Smooth muscle cell of the brain vasculature (primary cell): ENCODE results near the gene SPATS2.

ENCODE experiments used
- DNase-seq: peaks from one replicate; pipeline ENCODE4 v3.0.0-alpha.2; 2012; ENCODE audit warnings: low read depth, low spot score

The SPATS2 gene

DNA sequence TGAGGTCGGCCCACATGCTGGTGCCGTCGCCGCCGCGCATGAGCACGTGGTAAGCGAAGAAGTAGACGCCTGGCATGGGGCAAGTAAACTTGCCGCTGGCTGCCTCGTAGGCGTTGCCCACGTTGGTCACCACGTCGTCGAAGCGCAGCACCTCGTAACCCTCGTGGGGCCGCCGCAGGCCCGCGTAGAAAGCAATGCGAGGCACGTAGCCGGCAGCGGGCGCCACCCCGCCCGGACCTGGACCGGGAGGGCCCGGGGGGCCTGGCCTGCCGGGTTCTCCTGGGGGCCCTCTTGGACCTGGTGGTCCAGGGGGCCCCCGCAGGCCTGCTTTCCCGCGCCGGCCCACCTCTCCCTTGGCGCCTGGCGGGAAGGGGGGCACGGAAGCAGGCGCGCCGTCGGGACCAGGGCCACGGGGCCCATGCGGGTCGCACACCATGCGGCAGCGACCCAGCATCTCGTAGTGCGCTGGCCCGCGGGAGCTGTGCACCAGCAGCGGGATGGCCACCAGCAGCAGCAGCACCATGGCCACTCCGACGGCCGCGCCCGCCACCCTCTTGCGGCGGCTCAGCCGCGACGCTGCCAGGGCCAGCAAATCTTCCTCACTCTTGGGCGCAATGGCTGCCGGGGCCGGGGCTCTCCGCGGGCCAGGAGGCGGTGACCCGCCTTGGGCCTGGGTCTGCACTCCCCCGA lies 31.2 kb upstream of the SPATS2 start:
- no peak for DNase-seq

DNA sequence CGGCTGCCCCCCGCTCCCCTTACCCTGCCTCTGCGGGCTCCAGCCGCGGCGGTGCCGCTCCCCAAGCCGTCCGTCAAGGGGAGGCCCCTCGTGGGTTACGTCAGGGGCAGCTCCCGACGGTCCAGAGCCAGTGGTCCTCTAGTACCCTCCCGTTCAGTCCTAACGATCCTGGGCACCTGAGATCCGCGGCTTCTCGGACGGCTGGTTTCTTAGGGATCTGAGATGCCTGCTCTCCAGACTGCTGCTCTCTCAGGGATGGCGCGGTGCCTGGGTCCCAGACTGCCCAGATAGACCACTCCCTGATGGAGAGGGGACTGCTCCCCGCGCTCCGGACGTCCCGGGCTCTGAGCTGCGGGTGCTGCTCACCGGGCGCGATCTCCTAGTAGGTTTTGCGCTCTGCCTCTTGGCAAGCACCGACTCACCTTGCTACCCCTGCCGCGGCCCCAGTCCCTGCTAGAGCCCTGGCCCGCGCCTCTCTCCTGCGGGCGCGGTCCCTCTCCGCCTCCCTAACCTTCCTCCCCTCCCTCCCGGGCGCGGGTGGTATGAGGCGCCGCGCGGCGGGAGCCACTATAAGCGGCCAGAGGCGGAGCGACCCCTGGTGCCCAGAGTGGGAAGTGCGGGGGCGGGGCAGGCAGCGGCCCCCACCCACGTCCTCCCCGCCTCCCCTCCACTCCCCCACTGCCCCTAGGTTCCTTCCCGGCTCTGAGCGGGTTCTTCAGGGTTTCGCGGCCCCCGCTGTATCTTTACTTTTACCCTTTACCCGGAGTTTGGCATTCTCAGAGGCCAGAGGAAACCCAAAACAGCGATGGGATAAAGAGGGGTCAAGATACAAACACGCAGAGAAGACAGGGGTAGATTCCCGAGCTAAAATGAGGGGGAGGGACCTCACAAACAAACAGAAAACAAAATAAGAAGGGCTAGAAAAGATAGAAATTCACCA lies 30.3 kb upstream of the SPATS2 start, which contains the start of gene C1QL4:
Gene C1QL4 (minus strand): TSS at position 544 of the 940 bp plus-strand sequence. CDS start 711 bp downstream, outside the sequence.
- no peak for DNase-seq

GRCh38 chr12:49338830-49339463 lies 28.3 kb upstream of the SPATS2 start:
- no peak for DNase-seq

DNA sequence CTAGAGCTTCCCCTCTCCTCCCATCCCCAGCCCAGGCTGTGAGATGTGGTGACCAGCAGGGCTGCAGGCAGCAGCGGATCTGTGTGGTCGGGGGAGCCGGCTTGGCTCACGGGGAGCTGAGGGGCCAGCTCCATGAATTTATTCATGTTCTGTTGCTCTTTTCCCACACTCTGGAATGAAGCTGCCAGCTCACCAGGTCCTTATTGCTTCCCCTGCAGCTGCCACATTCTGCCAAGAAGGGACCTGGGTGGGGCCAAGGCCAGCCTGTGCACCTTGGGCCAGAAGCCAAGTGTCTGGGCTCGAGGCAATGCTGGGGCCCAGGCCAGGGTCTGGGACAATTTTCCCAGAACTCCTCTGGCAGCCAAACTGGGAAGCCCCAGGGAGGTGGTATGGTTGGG lies 27.8 kb upstream of the SPATS2 start:
- no peak for DNase-seq

- no peak for DNase-seq
These were observed 27.0 kb upstream of the SPATS2 start for GRCh38 chr12:49340095-49340870.

GRCh38 chr12:49340971-49341776 lies 26.1 kb upstream of the SPATS2 start:
- no peak for DNase-seq

DNA sequence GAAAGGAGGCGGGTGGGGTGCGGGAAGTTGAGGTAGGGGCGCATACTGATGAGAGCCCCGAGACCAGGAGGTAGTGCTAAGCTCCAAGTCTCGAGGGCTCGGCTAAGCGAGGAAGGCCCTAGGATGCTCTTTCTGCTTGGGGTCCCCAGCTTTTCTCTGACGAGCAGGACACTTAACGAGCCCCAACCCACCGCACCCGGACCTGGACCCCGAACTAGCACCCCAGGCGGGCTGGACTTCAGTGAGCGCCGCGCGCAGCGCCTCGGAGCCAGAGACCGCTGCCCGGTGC lies 25.5 kb upstream of the SPATS2 start:
- DNase-seq: no peak

DNA sequence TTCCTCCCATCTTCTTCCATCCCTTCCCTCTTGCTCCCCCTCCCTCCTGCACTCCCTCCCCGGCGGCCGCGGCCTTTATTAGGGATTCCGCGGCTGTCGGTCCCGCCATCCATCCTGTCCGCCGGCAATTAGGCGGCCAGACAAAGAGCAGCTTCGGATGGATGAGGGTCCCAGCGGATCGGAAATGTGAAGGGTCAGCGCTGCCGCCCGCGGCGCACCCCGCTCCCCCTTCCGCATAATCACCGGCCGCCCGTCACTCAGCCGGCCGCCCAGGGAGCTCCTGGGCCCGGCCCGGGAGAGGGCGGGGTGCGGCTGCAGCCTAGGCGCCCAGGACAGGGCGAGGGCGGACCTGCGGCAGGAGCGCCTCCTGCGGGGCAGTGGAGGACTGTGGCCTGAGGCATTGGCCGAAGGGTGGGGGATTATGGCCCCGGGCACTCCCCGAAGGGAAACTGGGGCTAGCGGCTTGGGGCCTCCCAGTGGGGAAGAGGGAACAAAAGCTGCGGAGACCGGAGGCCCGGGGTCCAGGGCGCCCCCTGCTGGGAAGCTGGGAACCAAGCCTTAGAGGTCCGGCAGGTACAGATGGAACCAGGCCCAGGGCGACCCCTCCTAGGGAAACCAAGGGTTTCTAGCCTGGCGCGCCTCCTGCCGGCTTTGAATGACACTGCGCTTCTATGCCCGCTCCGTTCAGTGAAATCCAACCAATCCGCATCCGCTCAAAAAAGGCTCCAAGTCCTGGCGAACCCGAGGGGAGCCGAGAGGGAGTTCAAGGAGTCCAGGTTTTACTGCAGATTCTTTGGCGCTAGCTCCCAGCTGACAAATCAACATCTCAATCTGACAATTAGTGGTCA lies 25.0 kb upstream of the SPATS2 start:
- no peak for DNase-seq

GRCh38 chr12:49342914-49343731 lies 24.1 kb upstream of the SPATS2 start:
- no peak for DNase-seq

DNA sequence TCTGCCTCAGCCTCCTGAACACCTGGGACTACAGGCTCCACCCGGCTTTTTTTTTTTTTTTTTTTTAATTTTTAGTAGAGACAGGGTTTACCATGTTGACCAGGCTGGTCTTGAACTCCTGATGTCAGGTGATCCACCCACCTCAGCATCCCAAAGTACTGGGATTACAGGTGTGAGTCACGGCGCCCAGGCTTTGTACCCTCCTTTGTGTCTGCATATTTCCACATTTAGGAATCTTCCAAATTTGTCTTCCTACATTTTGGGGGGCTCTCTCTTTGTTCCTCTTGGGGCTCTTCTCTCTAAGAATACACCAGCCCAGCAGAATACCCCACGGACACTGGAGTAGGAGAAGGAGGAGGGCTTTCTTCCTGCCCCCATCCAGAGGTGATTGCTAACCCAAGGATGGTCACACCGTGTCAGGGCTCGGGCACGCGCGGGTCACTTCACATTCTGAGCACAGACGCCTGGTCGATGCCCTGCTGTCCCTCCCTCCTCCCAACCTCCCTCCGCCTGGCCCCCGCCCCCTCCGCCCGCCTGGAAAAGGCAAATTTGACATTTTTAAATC lies 22.7 kb upstream of the SPATS2 start:
- no peak for DNase-seq

GRCh38 chr12:49345051-49345824 lies 22.0 kb upstream of the SPATS2 start:
- DNase-seq: no peak

- DNase-seq: no peak
These were observed 21.2 kb upstream of the SPATS2 start for GRCh38 chr12:49345825-49346658.

- DNase-seq: no peak
These were observed 20.5 kb upstream of the SPATS2 start, which contains the start of gene DNAJC22 for GRCh38 chr12:49346659-49347310. TSS of gene DNAJC22 (plus strand) at chr12:49346888. CDS start at chr12:49348873, 1,985 bp downstream.

DNA sequence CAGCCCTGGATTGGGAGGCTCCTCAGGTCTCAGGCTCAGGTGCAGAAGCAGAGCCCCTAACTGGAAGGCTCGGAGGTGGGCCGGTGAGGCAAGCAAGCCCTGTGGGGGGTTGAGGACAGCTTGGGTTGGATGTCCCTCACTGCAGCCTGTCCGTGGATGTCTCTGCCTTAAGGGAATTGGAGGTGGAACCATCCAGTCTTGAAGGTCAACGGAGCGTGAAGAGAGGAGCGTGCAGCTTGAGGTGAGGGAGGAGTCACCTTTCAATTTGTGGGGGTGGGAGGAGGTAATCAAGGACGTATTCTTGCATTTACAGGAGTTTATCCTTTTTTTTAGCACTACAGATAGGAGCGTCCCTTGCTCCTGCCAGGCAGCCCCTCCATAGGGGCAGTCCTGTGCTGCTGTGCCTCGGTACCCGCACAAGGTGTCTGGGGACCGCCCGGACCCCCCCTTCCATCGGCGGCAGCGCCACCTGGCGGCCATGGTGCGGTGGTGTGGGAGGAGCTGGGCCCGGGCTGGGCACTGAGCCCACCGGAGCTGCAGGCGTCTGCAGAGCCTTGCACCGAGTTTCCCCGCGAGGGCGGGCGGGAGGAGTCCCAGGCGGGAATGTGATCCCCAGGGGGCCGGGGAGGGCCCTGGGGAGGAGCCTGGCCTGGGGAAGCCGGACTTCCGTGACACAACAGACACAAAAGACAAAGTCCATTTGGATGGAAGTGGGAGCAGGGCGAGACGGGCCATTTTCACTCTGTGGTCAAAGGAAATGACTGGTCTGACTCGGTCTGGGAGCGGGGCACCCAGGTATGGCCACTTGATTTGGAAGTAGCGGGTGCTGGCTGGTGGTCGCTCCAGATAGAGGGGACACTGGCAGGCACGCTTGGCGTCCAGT lies 19.7 kb upstream of the SPATS2 start:
- DNase-seq: no peak

- DNase-seq: no peak
These were observed 18.5 kb upstream of the SPATS2 start for GRCh38 chr12:49348781-49349180.
